NCI-H526 (cell line): ENCODE results near the gene RGS4.
"Not testable (repeated sequence)": the region's sequence is repeated elsewhere in the genome, so short reads cannot be mapped to it uniquely, and the experiment has no call there.

Experiments
- DNase-seq, 2 experiments: peaks; one replicate each; lab custom pipeline; 2025; lab: John Stamatoyannopoulos, UW

The RGS4 gene

GRCh38 chr1:163068716-163069115 lies 445 bp upstream of the RGS4 start:
- no peak for DNase-seq

- DNase-seq, result no peak
Observed at GRCh38 chr1:163069655-163070277, 605 bp downstream of the RGS4 start.

- DNase-seq, result peak; percentile 72 to 93
Observed at GRCh38 chr1:163071405-163072255, 2.5 kb downstream of the RGS4 start.

- DNase-seq, result no peak
Observed at GRCh38 chr1:163072658-163073057, 3.5 kb downstream of the RGS4 start.

GRCh38 chr1:163074004-163074403 lies 4.8 kb downstream of the RGS4 start:
- DNase-seq, result no peak

- no peak for DNase-seq
Observed at GRCh38 chr1:163074716-163075284, 5.6 kb downstream of the RGS4 start.

- DNase-seq, result no peak
Observed at GRCh38 chr1:163076044-163076443, 6.9 kb downstream of the RGS4 start.

GRCh38 chr1:163076446-163076845 lies 7.3 kb downstream of the RGS4 start:
- DNase-seq, result no peak

- no peak for DNase-seq
Observed at GRCh38 chr1:163076981-163077761, 8.0 kb downstream of the RGS4 start.

- DNase-seq, result no peak
Observed at GRCh38 chr1:163082971-163083370, 13.8 kb downstream of the RGS4 start.

- DNase-seq, result no peak
Observed at GRCh38 chr1:163083690-163084089, 14.5 kb downstream of the RGS4 start.

- DNase-seq, result no peak
Observed at GRCh38 chr1:163084330-163084729, 15.2 kb downstream of the RGS4 start.

- no peak for DNase-seq
Observed at GRCh38 chr1:163085041-163085903, 16.1 kb downstream of the RGS4 start.

- no peak for DNase-seq
Observed at GRCh38 chr1:163085904-163086268, 16.7 kb downstream of the RGS4 start.

GRCh38 chr1:163089117-163089516 lies 20.0 kb downstream of the RGS4 start:
- DNase-seq, result not testable (repeated sequence)

GRCh38 chr1:163090321-163090945 lies 21.3 kb downstream of the RGS4 start:
- no peak for DNase-seq

- DNase-seq, result no peak
Observed at GRCh38 chr1:163093169-163093568, 24.0 kb downstream of the RGS4 start.

GRCh38 chr1:163093579-163093978 lies 24.4 kb downstream of the RGS4 start:
- DNase-seq, result no peak

- DNase-seq, result no peak
Observed at GRCh38 chr1:163094182-163094581, 25.0 kb downstream of the RGS4 start.

- DNase-seq, result no peak
Observed at GRCh38 chr1:163094589-163094988, 25.4 kb downstream of the RGS4 start.

GRCh38 chr1:163095213-163095612 lies 26.1 kb downstream of the RGS4 start:
- DNase-seq, result no peak
